AG04450 (cell line): Measurements from ENCODE around the gene ARFIP1. TPM values are rescaled to one million over a fixed set of nuclear protein-coding genes. Genes with fewer than 3 reads are reported as not detected.

Source experiments
- CTCF ChIA-PET: fragments of 300-600, 350-600 bp; formaldehyde crosslinking; extraction: SDS; loops from one replicate; lab custom pipeline; 2022; ENCODE audit warnings: antibody characterized with exemption, inconsistent platforms; lab: Charles Lee
- POLR2A ChIA-PET: fragments of 350-600 bp; formaldehyde crosslinking; extraction: SDS; loops from one replicate; lab custom pipeline; 2021; ENCODE audit warnings: antibody characterized with exemption, inconsistent platforms; lab: Yijun Ruan, JAX
- DNase-seq: peaks from one replicate; pipeline ENCODE4 v3.0.0-alpha.2; 2011; ENCODE audit warnings: low read depth, low spot score
- H3K27ac ChIP-seq: one replicate; pipeline ENCODE4 v1.5.1; 2012; ENCODE audit warnings: low read depth, low read length, control low read depth
- H3K27me3 ChIP-seq: one replicate; pipeline ENCODE4 v1.6.0; 2012; ENCODE audit warnings: low read length; ENCODE audit not compliant: control insufficient read depth, insufficient read depth
- H3K4me3 ChIP-seq: 2 replicates; pipeline ENCODE4 v1.5.1; 2011; ENCODE audit warnings: mild to moderate bottlenecking, low read depth, low read length, control low read depth
- H3K9me3 ChIP-seq: 2 replicates; pipeline ENCODE4 v1.5.1; 2012; ENCODE audit warnings: low read length; ENCODE audit not compliant: control insufficient read depth, insufficient read depth
- CTCF ChIP-seq: IDR thresholded peaks from 2 replicates; pipeline ENCODE4 v1.5.1; 2011; ENCODE audit warnings: low read depth, low read length, control low read depth, inconsistent platforms
- polyA plus RNA-seq: library from polyadenylated mRNA; depleted of rRNA; stranded (reverse); fragments of >200 nt; gene quantifications from 2 replicates; pipeline ENCODE4 v1.2.3, GENCODE V29; 2011

ARFIP1 gene
- polyA plus RNA-seq, 1 experiment: 42.0 TPM

GRCh38 chr4:152936446-152937335, 156.9 kb downstream of the ARFIP1 start:
- ChIA-PET CTCF (no interaction called here), POLR2A (no interaction called here)
- H3K27ac ChIP-seq: no peak overlapping the region
- peak overlapping the region; percentile 53 for H3K4me3 ChIP-seq
- TF ChIP-seq CTCF: no peak
- H3K9me3 ChIP-seq: no peaks in the 10 kb centered on the region; the same call in 1 of the 2 replicates
- DNase-seq: no peak
- peaks cover 60% of the 10 kb centered on the region for H3K27me3 ChIP-seq

DNA sequence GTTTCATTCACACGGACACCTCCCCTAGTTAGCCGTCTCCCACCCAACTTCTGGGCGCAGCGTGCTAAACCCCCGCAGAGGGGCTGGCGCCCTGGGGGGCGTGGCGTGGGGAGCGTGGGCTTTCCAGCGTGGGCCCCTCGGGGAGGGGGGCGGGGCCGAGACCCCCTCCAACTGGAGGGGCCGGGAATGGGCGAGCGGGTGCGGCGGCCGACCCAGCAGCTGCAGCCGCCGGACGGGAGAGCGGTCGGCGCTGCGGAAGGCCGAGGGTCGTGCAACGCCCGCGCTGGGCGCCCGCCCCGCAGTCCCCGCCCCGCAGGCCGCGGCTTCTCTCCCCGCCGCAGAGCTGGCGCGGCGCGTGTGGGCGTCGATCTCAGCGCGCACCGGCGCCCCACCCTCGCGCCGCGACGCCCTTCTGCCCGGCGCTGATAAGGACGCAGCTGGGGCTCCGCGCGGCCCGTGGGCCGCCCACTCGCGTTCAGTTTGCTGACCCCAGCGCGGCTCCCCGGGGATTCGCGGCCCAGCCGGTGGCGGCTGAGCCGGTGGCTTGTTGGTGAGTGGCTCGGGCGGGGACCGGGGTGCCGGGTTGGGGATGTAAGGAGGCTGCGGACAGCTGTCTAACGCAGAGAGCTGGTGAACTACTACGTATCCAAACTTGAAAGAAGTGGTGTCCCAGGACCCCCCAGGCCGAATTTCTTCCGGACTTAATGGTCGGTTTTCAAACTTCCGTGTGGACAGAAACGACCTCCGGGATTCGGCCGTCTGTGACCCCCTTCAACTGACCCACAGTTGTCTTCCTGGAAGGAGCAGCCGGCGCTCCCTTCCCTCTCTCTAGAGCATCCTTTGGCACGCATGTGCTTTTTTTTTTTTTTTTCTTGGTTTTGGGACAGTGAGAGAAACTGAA, 157.8 kb downstream of the ARFIP1 start:
- no peak overlapping the region for H3K27ac ChIP-seq
- H3K27me3 ChIP-seq: peaks cover 64% of the 10 kb centered on the region
- POLR2A ChIA-PET: no interaction called here
- CTCF ChIA-PET: no interaction called here
- no peak for TF ChIP-seq CTCF
- H3K9me3 ChIP-seq: no peaks in the 10 kb centered on the region; the same call in 1 of the 2 replicates
- peak overlapping the region; percentile 53 for H3K4me3 ChIP-seq
- no peak for DNase-seq

DNA sequence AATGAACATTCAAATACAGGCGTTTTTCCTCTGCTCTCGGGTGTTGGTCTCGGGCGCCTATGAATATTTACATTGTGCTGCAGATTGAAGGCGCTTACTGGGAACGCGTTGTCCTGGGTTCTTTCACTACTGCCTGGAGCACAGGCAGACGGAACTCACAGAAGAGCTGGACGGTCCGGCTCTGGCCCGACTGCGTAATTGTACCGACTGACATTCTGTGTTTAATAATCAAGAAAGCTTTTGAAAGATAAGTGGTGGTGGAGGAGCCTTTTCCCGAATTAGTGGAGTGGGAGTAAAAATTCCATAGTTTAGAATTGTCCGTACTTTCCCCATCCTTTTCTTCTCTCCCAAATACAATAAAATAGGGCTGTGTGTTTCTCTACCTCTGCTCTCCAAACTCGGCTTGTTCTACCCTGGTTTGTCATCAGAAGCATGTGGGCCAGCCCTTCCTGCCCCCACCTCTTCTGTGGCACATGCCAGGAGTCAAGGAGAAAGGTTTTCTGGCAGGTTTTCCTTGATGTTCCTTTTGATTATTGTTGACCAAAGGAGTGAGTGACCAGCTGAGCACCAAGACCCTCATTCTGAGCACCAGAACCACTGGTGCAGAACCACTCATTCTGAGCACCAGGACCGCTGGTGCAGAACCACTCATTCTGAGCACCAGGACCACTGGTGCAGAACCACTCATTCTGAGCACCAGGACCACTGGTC, 158.6 kb downstream of the ARFIP1 start:
- H3K9me3 ChIP-seq: no peaks in the 10 kb centered on the region; the same call in 1 of the 2 replicates
- DNase-seq: no peak
- no peak overlapping the region for H3K27ac ChIP-seq
- TF ChIP-seq CTCF: no peak
- ChIA-PET CTCF (no interaction called here), POLR2A (no interaction called here)
- H3K4me3 ChIP-seq: peak overlapping the region; percentile 53
- H3K27me3 ChIP-seq: peaks cover 64% of the 10 kb centered on the region

- Histone ChIP-seq H3K27ac (no peak overlapping the region), H3K4me3 (no peak overlapping the region), H3K27me3 (peaks cover 54% of the 10 kb centered on the region), H3K9me3 (no peaks in the 10 kb centered on the region; the same call in 1 of the 2 replicates)
- DNase-seq: no peak
- ChIA-PET POLR2A (no interaction called here), CTCF (interaction anchor here (1.1 to 2.3 kb wide), 2 partner anchors 21 to 188 kb away, joined by 3 to 7 read pairs; no protein-coding TSS in a partner anchor)
- no peak for TF ChIP-seq CTCF
Measured at GRCh38 chr4:152939621-152940020, 159.9 kb downstream of the ARFIP1 start.
